ENCODE data around the gene PIGN.
"Not testable (repeated sequence)": the region's sequence is repeated elsewhere in the genome, so short reads cannot be mapped to it uniquely, and the experiment has no call there.

The PIGN gene

GRCh38 chr18:62182220-62182619 lies 4.6 kb downstream of the PIGN start:
- DNase-seq (ENCODE audit: low read depth in 2 of 2) = no peak

GRCh38 chr18:62179213-62179612 lies 7.6 kb downstream of the PIGN start:
- no peak for DNase-seq (ENCODE audit: low read depth in 2 of 2)

- no peak for DNase-seq (ENCODE audit: low read depth in 2 of 2)
Observed at GRCh38 chr18:62177271-62177670, 9.6 kb downstream of the PIGN start.

DNA sequence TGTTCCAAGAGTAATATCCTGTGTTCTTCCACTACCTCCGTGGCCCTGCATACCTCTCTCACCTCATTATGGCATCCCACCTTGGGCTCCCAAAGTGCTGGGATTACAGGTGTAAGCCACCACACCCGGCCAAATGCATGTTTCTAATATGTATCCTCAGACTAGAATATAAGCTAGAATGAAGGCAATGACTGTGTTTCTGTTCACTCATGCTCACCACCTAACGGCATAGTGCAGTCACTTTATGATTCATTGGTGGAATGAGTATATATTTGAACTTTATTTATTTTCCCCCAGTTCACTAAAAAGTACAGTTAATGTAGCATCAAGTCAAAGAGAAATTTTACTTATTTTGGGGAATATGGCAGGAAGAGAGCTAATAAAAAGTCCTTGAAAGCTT lies 11.3 kb downstream of the PIGN start:
- no peak for DNase-seq (ENCODE audit: low read depth in 2 of 2)

- DNase-seq (ENCODE audit: low read depth in 2 of 2) = no peak
Observed at GRCh38 chr18:62172298-62172697, 14.6 kb downstream of the PIGN start.

DNA sequence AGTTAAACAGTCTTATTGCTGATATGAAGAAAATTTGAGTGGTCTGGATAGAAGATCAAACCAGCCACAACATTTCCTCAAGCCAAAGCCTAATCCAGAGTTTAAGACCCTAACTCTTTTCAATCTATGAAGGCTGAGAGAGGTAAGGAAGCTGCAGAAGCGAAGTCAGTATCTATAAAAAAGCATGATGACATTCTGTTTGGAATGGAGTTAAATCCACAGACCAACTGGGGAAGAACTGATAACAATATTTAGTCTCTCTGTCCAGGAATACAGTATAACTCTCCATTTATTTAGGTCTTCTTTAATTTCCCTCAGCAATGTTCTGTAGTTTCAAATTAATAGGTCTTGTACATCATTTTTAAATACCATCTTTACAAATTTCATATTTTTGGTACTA lies 16.0 kb downstream of the PIGN start:
- DNase-seq (ENCODE audit: low read depth in 2 of 2) = no peak

DNA sequence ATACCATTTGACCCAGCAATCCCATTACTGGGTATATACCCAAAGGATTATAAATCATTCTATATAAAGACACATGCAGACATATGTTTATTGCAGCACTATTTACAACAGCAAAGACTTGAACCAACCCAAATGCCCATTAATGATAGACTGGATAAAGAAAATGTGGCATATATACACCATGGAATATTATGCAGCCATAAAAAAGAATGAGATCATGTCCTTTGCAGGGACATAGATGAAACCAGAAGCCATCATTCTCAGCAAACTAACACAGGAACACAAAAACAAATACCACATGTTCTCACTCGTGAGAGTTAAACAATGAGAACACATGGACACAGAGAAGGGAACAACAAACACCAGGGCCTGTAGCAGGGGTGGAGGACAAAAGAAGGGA lies 20.3 kb downstream of the PIGN start:
- DNase-seq (ENCODE audit: low read depth in 2 of 2) = not testable (repeated sequence)

DNA sequence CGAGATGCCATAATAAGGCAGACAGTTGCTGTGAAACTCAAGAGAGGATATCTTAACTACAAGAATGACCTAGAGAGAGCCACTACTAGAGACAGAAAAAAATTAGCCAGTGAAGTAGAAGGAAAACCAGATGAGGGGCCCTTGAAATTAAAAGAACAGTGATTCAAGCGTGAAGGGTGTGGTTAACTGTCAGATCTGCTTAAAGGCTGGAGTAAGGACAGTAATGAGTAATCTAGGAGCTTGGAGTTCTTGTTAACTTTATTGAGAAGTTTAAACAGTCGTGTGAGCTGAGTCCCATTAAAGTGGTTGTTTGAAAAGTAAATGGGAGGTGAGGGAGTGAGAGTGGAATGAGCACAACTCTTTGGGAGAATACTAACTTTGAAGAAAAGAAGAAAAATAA lies 21.3 kb downstream of the PIGN start:
- DNase-seq (ENCODE audit: low read depth in 2 of 2) = no peak

DNA sequence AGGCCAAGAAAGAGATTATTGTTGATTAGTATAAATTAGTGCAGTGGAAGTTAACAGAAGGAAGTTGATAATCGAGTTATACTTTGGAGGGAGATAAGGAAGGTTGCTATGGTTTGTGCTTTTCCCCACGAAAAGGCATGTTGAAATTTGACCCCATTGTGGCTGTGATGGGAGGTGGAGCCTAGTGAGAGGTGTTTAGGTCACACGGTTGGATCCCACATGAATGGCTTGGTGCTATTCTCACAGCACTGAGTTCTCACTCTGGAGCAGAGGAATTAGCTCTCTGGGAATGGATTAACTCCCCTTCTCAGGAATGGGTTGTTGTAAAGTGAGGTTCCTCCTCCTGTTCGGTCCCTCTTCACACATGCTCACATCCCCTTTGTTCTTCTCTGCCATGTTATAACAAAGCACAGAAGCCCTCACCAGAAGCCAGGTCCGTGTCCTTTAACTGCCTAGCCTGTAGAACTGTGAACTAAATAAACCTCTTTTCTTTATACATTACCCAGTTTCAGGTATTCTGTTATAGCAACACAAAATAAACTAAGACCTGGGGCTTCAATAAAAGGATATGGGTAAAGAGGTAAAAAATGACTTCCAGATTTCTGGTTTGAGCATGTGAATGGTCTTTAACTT lies 21.9 kb downstream of the PIGN start:
- no peak for DNase-seq (ENCODE audit: low read depth in 2 of 2)

- no peak for DNase-seq (ENCODE audit: low read depth in 2 of 2)
Observed at GRCh38 chr18:62164310-62164709, 22.5 kb downstream of the PIGN start.

DNA sequence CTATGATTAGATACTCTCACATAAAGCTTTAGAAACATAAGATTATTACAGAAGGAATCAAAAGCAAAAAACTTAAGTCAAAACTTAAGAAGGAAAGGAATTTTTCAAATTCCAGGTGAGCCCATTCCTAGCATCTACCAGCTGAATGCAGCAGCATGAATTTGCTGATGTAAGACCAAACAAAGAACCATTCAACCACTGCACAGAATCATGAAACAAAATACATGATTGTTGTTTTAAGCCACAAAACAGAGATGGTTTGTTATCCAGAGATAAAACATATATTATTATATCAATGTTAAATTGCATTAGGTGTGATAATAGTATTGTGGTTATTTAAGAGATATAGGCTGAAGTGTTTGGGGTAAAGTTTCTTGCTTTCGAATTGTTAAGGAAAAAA lies 29.0 kb downstream of the PIGN start:
- DNase-seq (ENCODE audit: low read depth in 2 of 2) = no peak

DNA sequence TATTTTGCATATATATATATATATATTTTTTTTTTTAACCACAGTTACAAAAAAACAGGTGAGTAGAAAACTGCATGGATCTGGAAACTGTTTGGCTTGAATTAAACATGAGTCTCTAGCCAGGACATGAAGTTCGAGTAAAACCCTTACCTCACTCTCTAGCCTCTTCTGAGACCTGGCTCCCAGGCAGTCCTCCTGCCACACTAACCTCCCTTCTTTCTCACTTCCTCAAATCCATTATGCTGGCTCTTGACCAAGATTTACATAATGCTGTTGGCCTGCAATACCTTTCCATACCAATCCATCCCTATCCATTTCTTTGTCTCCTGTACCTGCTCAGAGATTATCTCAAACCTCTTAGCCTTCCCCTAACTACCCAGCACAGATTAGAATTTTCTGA lies 34.0 kb downstream of the PIGN start:
- no peak for DNase-seq (ENCODE audit: low read depth in 2 of 2)

GRCh38 chr18:62151068-62151771 lies 35.6 kb downstream of the PIGN start:
- DNase-seq (ENCODE audit: low read depth in 2 of 2) = no peak

- DNase-seq (ENCODE audit: low read depth in 2 of 2) = no peak
Observed at GRCh38 chr18:62144338-62144737, 42.5 kb downstream of the PIGN start.

GRCh38 chr18:62140259-62140658 lies 46.6 kb downstream of the PIGN start:
- DNase-seq (ENCODE audit: low read depth in 2 of 2) = no peak

- DNase-seq (ENCODE audit: low read depth in 2 of 2) = no peak
Observed at GRCh38 chr18:62138461-62139235, 48.2 kb downstream of the PIGN start.

GRCh38 chr18:62131301-62131909 lies 55.5 kb downstream of the PIGN start:
- DNase-seq (ENCODE audit: low read depth in 2 of 2) = peak; percentile 9 to 30

DNA sequence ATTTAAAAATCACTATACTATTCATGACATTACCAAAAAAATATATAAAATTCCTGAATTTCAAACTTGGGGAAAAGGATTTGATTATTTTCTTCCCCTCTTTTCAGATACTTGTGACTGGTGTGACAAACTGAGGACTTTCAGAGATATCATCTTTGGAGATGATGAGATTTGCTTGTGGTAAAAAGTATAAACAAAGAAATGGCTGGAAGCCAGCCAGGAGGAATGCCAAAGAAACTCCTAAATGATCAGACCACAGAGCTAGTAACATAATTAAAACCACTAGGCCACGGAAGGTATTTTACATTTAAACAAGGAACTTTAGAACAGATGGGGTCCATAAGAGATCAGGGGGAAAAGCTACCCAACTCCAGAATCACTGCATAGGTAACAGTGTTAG lies 58.7 kb downstream of the PIGN start:
- no peak for DNase-seq (ENCODE audit: low read depth in 2 of 2)

GRCh38 chr18:62126737-62127136 lies 60.1 kb downstream of the PIGN start:
- DNase-seq (ENCODE audit: low read depth in 2 of 2) = no peak

DNA sequence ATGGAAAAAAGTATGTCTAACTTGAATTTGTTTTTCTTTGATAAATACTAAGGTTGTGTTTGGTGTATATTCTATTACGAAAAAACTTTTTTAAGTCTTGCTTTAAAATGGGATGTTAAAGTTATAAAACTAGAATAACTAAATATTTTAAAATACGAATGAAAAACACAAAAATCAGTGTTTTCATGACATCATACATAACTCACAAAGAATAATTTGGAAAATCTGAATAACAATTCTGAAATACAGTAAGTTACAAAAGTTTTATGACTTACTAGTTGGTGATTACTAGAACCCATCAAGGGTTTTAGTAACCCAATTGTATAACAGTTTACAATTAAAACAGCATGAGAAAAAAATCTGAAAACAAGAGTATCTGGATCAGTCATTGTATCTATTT lies 61.2 kb downstream of the PIGN start:
- no peak for DNase-seq (ENCODE audit: low read depth in 2 of 2)

GRCh38 chr18:62122330-62122729 lies 64.5 kb downstream of the PIGN start:
- no peak for DNase-seq (ENCODE audit: low read depth in 2 of 2)

GRCh38 chr18:62119884-62120283 lies 67.0 kb downstream of the PIGN start:
- DNase-seq (ENCODE audit: low read depth in 2 of 2) = no peak

GRCh38 chr18:62118328-62118727 lies 68.5 kb downstream of the PIGN start:
- no peak for DNase-seq (ENCODE audit: low read depth in 2 of 2)
